OCI-LY7 (cell line): ENCODE data around the gene GABRA1.

Experiments used
- CTCF ChIP-seq: fragments of 200-600 bp; sonication (generic); conservative IDR thresholded peaks from 2 replicates; pipeline ENCODE4 v1.5.1; 2014; ENCODE audit warnings: mild to moderate bottlenecking, antibody characterized with exemption, low read length, moderate library complexity, mixed read lengths
- EZH2phosphoT487 ChIP-seq: fragments of 200-600 bp; sonication (generic); IDR thresholded peaks from 2 replicates; pipeline ENCODE4 v1.6.1; 2018; ENCODE audit warnings: low read depth, borderline replicate concordance, mild to moderate bottlenecking, mixed run types, antibody characterized with exemption, low read length, moderate library complexity, mixed read lengths

GRCh38 chr5:161921781-161922180, 73.9 kb downstream of the GABRA1 start:
- TF ChIP-seq CTCF (no peak), EZH2phosphoT487 (no peak)
